Vagina (tissue), 2 donors: ENCODE results near the gene CAMKK2.

Source experiments
- CTCF ChIP-seq, 3 experiments: fragments of 450-650 bp in 2 of 3; fragments of 200-600 bp in 1 of 3; sonication (generic) in 1 of 3; IDR thresholded peaks; one replicate each; pipeline ENCODE4 v1.5.1; 2017 to 2019; ENCODE audit warnings: antibody characterized with exemption in 3 of 3, mild to moderate bottlenecking in 2 of 3, moderate library complexity in 2 of 3
- POLR2A ChIP-seq, 2 donors: fragments of 450-650 bp; IDR thresholded peaks; one replicate each; pipeline ENCODE4 v1.6.1; 2017; ENCODE audit warnings: antibody characterized with exemption in 2 of 2, mild to moderate bottlenecking in 2 of 2, moderate library complexity in 2 of 2
- POLR2AphosphoS5 ChIP-seq, 2 donors: sonication (generic); formaldehyde crosslinking; IDR thresholded peaks; one replicate each; pipeline ENCODE4 v1.9.0; 2017; ENCODE audit warnings: antibody characterized with exemption in 2 of 2, mild to moderate bottlenecking in 2 of 2, low read depth in 1 of 2; ENCODE audit not compliant: insufficient read depth in 1 of 2

GRCh38 chr12:121273364-121273896 lies 23.1 kb downstream of the CAMKK2 start:
- TF ChIP-seq POLR2AphosphoS5 (IDR thresholded peaks at IDR 0.05; ENCODE audit: insufficient read depth in 1 of 2, low read depth in 1 of 2), result no peak
- TF ChIP-seq CTCF (IDR thresholded peaks at IDR 0.05), result no peak
- no peak for TF ChIP-seq POLR2A (IDR thresholded peaks at IDR 0.05)
